CD4-positive, alpha-beta T cell treated with Interleukin-10 for 1 hour (primary cell): Measurements from ENCODE around the gene GALNT17.
"Not testable (repeated sequence)": the region's sequence is repeated elsewhere in the genome, so short reads cannot be mapped to it uniquely, and the experiment has no call there.

ENCODE experiments used
- DNase-seq: peaks from one replicate; pipeline ENCODE4 v3.0.0-alpha.2; 2020

The GALNT17 gene

DNA sequence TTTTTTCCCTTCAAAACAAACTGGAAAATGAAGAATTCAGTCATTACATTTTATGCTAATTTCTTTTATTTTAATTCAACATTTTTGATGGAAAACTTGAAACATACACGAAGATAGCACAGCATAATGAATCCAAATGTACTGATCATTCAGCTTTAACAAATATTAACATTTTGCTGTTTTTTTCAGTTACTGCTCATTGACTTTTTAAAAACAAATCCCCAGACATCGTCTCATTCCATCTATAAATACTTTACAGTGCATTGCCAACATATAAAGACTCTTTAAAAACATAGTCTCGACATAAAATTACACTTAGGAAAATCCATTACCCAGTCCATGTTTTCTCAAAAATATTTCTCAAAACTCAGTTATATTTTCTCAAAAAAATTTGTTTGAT, 452.3 kb downstream of the GALNT17 start:
- no peak for DNase-seq

DNA sequence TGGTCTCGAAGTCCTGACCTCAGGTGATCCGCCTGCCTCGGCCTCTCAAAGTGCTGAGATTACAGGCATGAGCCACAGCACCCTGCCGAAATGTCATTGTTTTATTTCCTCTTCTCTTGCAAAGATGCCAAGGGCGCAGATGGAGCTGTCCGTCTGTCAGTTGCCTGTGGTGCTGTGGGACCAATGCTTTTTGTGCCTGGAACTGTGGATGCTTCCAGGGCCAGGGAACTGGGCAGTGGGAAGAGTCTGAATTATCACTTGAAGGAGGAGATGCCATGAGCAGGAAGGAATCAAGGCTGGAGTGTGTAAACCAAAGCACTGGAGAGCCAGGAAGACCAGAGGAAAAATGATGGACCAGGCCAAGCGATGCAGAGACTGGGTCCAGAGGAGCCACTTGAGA, 459.9 kb downstream of the GALNT17 start:
- no peak for DNase-seq

DNA sequence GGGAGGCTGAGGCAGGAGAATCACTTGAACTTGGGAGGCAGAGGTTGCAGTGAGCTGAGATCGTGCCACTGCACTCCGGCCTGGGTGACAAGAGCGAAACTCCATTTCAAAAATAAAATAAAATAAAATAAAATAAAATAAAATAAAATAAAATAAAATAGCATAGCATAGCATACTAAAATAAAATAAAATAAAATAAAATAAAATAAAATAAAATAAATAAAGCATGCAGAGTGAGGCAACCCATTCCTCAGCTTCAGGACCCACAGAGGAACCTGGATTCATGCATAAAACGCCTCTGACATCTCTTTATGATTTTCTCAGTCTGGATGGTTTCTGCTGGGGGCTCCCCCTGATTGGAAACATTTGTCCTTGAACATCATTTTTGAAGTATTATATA, 460.4 kb downstream of the GALNT17 start:
- not testable (repeated sequence) for DNase-seq

DNA sequence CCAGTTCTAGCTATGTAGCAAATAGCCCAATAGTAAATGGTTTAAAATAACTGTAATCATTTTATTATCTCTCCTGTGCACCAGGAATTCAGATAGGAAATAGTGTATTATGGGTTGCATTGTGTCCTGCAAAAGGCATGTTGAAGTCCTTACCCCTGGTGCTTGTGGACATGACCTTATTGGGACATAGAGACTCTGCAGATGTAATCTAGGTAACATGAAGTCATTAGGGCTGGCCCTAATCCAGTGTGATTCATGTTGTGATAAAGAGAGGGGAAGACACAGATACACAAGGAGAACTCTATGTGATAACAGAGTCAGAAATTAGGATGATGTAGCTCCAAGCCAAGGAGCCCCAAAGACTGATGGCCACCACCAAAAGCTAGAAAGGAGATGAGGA, 462.8 kb downstream of the GALNT17 start:
- no peak for DNase-seq

DNA sequence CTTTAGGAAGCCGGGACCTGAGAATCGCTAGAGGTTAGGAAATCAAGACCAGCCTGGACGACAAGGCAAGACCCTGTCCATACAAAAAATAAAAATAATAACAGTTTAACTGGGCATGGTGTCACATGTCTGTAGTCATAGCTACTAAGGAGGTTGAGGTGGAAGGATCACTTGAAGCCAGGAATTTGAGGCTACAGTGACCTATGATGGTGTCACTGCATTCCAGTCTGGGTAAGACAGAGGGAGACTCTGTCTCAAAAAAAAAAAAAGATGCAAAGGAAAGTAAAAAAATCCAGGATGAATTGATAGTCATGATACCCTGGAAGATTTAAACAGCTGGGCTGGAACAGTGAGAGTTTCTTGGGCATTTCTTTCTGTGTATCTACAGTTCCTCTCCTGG, 463.2 kb downstream of the GALNT17 start:
- no peak for DNase-seq

DNA sequence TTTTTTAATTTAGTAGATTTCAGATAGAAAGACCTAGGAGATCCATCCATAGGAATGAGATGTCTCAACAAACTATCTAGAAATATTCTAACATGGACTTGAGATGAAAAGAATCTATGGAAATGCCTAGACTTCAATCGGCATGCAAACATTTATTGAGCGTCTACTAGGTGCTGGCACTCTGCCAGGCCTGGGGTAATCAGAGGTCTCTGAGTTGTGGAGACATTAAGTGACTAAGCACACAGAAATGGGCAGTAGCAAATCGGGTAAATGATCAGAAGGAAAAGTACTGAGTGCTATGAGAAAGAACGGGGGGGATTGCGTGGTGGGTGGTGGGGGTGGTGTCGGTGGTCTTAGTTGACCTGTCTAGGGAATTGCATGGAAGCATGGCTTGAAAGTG, 466.6 kb downstream of the GALNT17 start:
- DNase-seq, result no peak

DNA sequence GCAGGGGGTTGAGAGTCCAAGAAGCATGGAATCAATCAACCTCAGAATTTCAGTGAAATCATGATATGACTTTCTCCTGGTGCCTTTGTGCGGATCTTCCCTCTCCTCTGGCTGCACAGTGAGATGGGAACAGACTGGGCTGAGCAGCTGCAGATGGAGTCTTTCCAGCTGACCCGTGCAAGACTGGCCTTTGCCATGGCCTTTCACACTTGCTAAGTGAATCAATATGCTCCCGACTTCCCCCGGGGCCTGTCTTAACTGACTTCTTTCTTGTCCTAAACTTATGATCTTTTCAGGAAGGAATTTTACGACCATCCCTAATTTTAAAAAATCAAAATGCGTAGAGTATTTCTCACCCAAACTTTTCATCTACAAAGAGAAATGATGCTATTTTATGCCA, 469.9 kb downstream of the GALNT17 start:
- no peak for DNase-seq

DNA sequence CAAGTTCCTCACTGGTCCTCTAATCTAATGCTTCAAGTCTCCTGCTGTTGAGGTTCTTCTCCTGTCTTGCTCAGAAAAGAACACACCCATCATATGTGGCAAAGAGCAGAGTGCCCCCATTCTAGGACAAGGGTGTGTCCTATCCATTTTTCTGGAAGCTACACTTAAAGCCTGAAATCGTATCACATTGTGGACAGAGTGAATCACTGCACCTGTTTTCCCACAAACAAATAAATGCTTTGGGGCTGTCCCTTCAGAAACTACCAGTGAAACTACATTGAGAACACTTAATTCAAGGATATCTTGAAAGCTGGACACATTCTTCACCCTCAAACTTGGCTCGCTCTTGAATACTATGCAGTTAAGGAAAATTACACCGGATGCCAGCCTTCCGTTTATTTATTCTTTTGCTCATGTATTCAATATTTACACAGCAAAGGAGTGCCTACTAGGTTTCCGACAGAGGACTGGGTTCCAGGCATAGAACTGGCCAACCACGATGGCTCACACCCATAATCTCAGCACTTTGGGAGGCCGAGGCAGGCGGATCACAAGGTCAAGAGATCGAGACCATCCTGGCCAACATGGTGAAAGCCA, 473.0 kb downstream of the GALNT17 start:
- no peak for DNase-seq

DNA sequence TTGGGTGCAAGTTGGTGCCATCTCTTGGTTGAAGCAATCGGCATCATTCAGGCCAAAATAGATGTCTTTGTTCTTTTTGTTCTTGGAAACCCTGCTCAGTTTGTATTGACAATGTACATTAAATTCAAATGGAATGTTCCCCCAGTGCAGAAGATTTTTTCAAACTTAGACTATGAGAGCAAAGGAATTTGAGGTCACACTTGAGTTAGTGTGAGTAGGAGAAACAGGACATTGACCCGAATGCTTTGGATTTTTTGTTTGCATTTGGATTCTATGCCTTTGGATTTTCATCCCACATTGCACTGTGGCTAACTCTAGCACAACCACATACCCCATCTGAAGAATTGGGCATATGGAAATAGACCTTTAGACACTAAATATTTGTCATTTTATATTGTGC, 480.0 kb downstream of the GALNT17 start:
- DNase-seq, result no peak

DNA sequence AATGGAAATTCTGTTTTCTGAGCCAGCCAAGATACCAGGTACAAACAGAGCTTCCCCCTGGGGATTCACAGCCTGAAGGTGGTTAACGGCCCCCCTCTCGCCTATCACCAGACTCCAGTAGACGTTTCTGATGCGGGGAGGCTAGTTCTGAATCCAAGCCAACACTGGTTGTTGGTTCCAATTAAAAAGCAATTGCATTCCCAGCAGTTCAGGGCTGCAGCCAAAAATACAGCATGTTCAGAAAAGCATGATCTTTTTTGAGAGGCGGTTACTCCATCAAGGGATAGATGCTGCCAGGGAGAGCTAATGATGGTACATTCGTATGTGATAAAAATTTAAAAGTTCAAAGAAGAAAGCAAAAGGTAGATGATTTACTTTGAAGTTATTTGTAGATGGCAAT, 481.0 kb downstream of the GALNT17 start:
- no peak for DNase-seq

DNA sequence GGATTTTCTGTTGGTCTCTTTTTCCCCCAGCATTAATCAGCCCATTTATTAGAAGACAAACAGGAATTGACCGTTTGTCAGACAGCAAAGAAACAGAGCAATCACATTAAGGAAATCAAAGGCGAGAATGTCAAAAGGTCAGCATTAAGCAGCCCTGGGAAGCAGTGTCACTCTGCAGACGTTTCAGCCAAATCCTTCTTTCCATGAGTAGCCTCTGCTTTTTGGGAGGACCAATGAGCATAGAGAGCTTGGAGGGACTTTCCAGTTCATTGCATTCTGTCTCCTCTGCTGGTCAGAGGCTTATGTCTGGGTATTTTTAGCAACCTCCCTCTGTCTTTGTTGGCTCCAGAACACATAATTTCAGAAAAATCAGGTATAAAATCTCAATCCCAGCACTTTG, 481.4 kb downstream of the GALNT17 start:
- DNase-seq, result no peak

DNA sequence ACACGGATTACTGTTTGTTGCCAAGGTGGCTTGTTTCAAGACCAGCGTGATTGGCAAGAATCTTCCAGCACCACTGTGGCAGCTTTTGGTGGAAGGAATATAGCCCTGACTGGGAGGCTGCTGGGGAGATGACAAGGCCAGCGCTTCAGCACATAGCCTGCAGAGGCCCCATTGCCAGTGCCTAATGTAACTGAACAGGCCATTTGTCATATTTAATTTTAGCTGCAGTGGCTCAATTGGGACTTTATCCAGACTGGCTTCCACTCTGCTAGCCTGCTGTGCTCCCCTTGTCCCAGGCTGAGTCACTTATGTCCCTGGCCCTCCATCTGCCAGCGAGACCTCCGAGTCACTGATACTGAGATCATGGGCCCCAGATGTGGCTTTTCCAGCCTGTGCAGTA, 483.1 kb downstream of the GALNT17 start:
- no peak for DNase-seq

DNA sequence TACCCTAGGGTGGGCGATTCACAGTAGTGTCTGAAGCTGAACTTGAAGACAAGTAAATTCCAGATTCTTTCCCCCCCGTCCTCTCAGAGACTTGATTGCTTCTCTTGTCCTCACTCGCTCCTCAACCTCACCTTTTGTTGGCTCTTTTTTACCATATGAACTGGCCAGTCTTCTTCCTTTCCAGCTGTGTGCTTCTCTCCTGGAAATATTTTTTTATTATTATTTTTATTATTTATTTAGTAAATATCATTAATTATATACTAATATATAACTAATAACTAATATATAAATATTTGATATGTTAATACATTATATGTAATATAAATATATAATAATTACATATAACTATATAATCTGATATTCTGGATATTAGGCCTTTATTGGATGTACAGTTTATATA, 484.3 kb downstream of the GALNT17 start:
- DNase-seq, result no peak

DNA sequence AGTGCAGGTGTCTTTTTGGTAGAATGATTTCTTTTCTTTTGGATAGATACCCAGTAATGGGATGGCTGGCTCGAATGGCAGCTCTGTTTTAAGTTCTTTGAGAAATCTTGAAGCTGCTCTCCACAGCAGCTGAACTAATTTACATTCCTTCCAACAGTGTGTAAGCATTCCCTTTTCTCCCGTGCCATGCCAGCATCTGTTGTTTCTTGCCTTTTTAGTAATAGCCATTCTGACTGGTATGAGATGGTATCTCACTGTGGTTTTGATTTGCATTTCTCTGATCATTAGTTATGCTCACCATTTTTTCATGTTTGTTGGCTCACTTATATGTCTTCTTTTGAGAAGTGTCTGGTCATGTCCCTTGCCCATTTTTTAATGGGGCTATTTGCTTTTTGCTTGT, 486.3 kb downstream of the GALNT17 start:
- DNase-seq, result no peak

DNA sequence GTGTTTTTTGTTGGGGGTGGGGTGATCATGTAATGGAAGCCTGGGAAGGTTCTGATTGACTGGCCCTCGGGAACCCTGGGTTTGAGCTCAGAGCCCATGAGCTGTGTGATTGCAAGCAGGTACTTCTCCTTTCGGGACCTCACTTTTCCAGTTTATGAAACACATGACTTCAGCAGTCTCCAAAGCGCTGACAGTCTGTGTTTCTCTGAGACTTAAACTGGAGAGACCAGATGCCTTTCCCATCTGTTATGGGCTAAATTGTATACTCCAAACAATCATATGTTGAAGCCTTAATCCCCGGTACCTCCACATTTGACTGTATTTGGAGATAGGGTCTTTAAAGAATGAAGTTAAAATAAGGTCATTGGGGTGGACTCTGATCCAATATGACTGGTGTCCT, 493.6 kb downstream of the GALNT17 start:
- no peak for DNase-seq

DNA sequence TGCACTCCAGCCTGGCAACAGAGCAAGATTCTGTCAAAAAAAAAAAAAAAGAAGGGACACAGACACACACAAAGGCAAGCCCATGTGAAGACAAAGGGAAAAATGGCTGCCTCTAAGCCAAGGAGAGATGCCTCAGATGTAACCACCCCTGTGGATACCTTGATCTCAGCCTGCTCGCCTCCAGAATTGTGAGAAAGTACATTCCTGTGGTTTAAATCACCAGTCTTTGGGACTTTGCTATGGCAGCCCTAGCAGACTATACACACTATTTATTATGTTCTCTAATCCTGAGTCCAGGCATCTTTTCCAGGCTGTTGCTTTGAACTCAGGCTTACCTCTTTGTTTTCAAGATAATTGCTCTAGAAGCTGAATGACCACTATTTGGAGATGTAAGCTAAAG, 494.3 kb downstream of the GALNT17 start:
- DNase-seq, result no peak

DNA sequence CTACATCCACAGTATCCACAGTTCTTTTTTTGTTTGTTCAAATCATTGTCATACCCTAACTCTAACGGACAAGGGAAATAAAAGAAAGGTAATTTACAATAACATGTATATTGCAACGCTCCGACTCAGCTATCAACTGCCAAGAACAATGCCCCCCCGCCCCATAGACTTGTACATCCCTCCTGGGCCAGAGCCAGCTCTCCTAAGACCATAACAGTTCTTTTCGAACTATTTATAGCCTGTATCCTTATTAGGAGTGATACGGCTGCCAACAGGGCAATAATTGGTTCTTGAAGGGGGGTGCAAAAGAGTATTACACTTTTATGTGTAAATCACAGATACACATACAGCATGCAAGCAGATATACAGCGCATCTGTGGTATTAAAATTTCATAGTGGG, 495.7 kb downstream of the GALNT17 start:
- DNase-seq, result no peak

DNA sequence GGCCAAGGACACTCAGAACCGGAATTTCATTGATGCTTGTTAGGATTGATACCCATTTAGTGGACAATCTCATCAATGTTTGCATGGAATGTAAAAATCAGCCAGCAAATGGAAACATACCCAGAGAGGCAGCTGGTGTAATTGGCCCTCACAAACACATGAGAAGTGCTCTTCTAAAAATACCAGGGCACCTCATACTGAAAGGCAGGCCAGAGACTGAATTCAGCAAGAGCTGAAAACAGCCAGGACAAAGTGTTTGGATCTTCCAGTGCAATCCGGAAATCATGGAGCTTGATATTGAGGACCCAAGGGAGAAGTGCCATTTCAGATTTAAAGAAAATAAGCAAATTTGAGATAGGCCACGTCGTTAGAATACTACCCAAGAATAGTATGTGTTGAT, 498.6 kb downstream of the GALNT17 start:
- DNase-seq, result no peak

DNA sequence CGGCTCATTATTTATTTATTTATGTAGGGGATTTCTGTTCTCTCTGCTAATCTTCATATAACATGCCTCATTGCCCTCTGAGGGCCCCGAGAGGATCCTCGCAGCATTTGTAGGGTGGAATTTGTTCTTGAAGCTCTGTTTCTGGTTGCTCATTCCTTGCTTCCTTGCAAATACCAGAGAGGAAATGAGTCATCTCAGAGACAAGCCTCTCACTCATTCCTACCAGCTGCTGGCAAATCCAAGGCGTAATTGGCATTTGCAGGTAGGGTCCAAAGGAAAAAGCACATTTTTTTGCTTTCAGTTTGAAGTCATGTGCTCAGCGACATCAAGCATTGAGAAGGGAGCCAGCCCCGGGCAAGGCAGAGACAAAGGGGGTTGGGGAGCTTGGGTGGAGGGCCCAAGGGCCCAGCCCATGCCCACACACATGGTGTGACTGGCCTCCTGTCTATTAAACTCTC, 501.6 kb downstream of the GALNT17 start:
- no peak for DNase-seq

DNA sequence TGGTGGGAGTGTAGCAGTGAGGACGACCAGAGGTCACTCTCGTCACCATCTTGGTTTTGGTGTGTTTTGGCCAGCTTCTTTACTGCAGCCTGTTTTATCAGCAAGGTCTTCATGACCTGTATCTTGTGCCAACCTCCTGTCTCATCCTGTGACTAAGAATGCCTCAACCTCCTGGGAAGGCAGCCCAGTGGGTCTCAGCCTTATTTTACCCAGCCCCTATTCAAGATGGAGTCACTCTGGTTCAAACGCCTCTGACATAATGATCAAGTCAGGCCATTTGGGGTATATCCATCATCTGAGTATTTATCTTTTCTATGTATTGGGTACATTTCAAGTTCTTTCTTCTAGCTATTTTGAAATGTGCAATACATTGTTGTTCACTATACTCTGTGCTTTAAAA, 503.9 kb downstream of the GALNT17 start:
- DNase-seq, result not testable (repeated sequence)

DNA sequence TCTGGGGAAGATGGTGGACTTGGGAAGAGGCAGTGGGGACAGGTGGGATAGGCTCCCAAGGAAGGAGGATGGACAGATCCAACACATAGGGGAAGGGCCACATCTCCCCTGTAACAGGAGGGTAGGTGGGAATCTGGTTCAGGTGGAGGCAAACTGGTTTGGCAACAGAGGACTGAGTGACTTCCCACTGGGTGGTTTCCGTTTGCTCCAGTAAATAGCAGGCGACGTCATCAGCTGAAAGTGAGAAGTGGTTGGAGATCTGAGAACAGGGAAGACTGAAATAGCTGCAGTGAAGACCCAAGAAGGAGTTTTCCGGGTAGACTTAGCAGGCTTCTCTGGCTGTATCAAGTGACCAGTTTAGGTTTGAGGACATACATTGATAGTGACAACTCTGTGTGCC, 504.4 kb downstream of the GALNT17 start:
- DNase-seq, result no peak

DNA sequence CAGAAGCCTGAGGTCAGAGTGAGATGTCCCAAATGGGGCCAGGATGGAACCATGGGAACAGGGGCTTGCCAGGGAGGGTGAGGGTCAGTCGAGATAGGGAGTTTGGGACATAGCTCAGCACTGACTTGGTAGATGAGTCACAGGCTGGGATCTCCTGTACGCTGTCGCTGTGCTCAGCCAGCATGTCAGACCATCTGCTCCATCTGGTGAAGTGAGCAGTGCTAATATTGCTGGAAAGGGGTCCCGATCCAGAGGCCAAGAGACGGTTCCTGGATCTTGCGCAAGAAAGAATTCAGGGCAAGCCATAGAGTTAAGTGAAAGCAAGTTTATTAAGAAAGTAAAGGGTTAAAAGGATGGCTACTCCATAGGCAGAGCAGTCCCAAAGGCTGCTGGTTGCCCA, 505.6 kb downstream of the GALNT17 start:
- no peak for DNase-seq

DNA sequence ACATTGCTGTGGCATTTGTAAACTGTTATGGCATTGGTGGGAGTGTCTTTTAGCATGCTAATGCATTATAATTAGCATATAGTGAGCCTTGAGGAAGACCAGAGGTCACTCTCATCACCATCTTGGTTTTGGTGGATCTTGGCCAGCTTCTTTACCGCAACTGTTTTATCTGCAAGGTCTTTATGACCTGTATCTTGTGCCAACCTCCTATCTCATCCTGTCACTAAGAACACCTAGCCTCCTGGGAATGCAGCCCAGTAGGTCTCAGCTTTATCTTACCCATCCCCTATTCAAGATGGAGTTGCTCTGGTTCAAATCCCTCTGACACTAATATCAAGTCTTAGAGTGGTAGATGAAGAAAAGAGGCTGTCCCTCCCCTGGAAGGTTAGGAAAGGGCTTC, 506.2 kb downstream of the GALNT17 start:
- no peak for DNase-seq

DNA sequence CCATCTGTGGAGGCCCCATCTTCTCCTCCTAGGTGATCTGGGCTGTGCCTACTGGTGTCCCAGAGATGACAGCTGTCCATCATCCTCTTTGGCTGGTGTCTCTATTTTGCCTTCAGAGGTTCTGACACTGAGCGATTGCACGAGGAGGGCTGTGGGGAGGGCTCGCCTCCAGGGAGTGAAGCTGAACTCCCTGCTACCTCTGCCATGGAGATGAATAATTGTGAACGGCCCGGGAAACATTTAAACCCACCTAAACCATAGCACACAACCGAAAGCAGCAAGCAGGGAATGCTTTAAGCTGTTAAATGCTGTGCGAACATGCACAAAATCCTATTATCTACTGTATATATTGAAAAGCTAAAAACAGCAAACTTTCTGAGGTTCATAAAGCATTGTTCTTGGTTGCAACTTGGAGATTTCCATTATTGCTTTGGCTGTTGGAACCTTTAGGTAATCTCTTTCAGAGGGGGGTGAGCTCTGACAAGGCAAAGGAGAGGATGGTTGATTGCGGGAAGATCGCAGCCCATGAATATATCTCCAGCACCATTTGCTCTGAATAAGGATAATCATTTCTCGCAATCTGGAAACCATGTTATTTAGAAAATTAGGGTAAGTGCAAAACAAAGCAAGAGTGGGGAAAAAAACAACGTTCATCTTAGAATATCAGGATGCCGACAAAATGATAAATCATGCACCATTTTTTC, 507.6 kb downstream of the GALNT17 start:
- DNase-seq, result no peak

DNA sequence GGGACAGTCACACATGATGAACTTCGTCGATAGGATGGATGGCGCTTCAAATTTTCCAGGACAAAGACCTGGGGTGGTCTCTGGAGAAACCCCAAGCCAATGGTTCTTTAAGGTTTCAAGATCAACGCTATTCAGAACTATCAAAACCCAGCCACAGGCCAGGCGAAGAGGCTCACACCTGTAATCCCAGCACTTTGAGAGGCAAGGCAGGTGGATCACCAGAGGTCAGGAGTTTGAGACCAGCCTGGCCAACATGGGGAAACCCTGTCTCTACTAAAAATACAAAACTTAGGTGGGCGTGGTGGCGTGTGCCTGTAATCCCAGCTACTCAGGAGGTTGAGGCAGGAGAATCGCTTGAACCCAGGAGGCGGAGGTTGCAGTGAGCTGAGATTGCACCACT, 511.1 kb downstream of the GALNT17 start:
- not testable (repeated sequence) for DNase-seq
